Aorta (tissue), 5 donors: ENCODE measurements around the gene ASCL4. TPM values are rescaled to one million over a fixed set of nuclear protein-coding genes. Genes with fewer than 3 reads are reported as not detected.
A peak's percentile ranks its signal among the peaks of the same experiment; 100 is the strongest.

Experiments used
- ATAC-seq: fragments of 200-7000 bp; cut with Tn5 transposase; one replicate; pipeline ENCODE4 v1.9.1; 2022; ENCODE audit warnings: moderate library complexity; ENCODE audit not compliant: low FRiP score
- DNase-seq, 2 donors: peaks; one replicate each; pipeline ENCODE4 v3.0.0-alpha.2; 2020
- H3K27ac ChIP-seq, 2 donors: one replicate each; pipeline ENCODE4 v1.5.1; 2013; ENCODE audit warnings: low read length in 2 of 2, mild to moderate bottlenecking in 2 of 2, moderate library complexity in 2 of 2, control low read depth in 1 of 2, inconsistent platforms in 1 of 2, low read depth in 1 of 2
- H3K27me3 ChIP-seq, 2 donors: one replicate each; pipeline ENCODE4 v1.6.1; 2013; ENCODE audit warnings: control low read depth in 1 of 2, low read length in 1 of 2, mild to moderate bottlenecking in 1 of 2, moderate library complexity in 1 of 2; ENCODE audit not compliant: insufficient read depth in 2 of 2, control insufficient read depth in 1 of 2
- H3K36me3 ChIP-seq, 2 donors: one replicate each; pipeline ENCODE4 v1.6.1; 2013; ENCODE audit warnings: control low read depth in 1 of 2, low read length in 1 of 2, mild to moderate bottlenecking in 1 of 2; ENCODE audit not compliant: insufficient read depth in 2 of 2, control insufficient read depth in 1 of 2
- H3K4me1 ChIP-seq, 2 donors: one replicate each; pipeline ENCODE4 v1.6.1; 2013; ENCODE audit warnings: low read length in 2 of 2, control low read depth in 1 of 2, mild to moderate bottlenecking in 1 of 2, moderate library complexity in 1 of 2; ENCODE audit not compliant: insufficient read depth in 2 of 2, control insufficient read depth in 1 of 2
- H3K4me3 ChIP-seq, 2 donors: one replicate each; pipeline ENCODE4 v1.5.1; 2013; ENCODE audit warnings: low read length in 2 of 2, control low read depth in 1 of 2, mild to moderate bottlenecking in 1 of 2
- H3K9me3 ChIP-seq: one replicate; pipeline ENCODE4 v1.6.1; 2013; ENCODE audit warnings: mild to moderate bottlenecking, low read length; ENCODE audit not compliant: control insufficient read depth
- WGBS, 2 donors: extraction: QIAGEN DNeasy Blood & Tissue Kit; methylation state at CpG; one replicate each; pipeline ENCODE4 v1.1.7; 2013; 5-methylcytosine and 5-hydroxymethylcytosine counted together
- intact Hi-C, 2 donors: fragments of 100-400 bp; cut with DNase I; formaldehyde crosslinking; loops; one replicate each; pipeline versions ENCODE4 v1.14.2 to v1.15.0; 2022
- polyA plus RNA-seq, 2 donors: library from polyadenylated mRNA; stranded (reverse); fragments of 200-250 nt; gene quantifications; one replicate each; pipeline ENCODE4 v1.2.3, GENCODE V29; 2013
- total RNA-seq, 2 donors: library from RNA; stranded (reverse); fragmentation: NEBNext Ultra II Directional; extraction: Animal tissue kit (Norgen Biotek cat#: 25700); gene quantifications; one replicate each; pipeline ENCODE4 v1.2.1, GENCODE V29; 2021
- donor health status: healthy with polysubstance abuse.
- donor health status: Bipolar disorder and iron deficiency.
- donor health status: DM: no; HTN: no; CAD: no.
- donor health status: DM: no; HTN: no; CAD: no.
- donor health status: DM: yes; HTN: yes; CAD: no.

The ASCL4 gene
- total and polyA plus RNA-seq, 4 donors: not detected

DNA sequence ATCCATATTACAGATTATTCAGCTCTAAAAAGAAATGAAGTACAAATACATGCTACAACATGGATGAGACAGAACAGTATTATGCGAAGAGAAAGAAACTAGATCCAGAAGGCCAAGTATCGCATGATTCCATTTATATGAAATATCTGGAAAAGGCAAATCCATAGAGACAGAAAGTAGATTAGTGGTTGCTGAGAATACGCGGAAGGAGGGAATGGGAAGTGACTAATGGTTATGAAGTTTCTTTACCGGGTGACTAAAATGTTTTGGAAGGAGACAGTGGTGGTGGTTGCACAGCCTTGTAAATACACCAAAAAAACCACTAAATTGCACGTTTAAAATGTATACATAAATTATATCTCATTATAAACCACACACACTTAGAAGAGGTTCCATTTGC lies 26.0 kb upstream of the ASCL4 start:
- WGBS, 2 donors: 59 to 69% methylated on average over 6 of the region's 6 CpGs
- intact Hi-C loops: no loop called here

DNA sequence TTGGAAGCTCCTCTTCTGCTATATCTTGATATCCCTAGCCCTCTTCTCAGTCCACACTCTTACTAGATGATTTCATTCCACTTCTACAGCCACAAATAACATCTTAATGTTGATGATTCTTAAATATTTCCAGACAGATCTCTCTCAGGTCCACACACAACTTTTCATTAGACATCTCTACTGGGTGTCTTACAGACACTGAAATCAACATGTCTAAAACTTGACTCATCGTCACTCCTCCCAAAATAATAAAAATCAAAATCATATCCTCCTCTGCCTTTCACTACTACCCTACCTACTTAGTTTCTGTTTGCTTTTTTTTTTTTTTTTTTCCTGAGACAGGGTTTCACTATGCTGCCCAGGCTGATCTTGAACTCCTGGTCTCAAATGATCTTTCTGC lies 25.4 kb upstream of the ASCL4 start:
- no peaks in the 10 kb centered on the region for H3K9me3 ChIP-seq
- WGBS, 2 donors: 76 to 97% methylated on average over 1 of the region's 1 CpG
- H3K36me3 ChIP-seq: peaks cover 4 to 11% of the 10 kb centered on the region in 2 donors
- H3K4me3 ChIP-seq: no peak overlapping the region
- no peaks in the 10 kb centered on the region for H3K27me3 ChIP-seq
- no peak for ATAC-seq
- no peak for DNase-seq
- H3K4me1 ChIP-seq: peaks cover 2 to 6% of the 10 kb centered on the region in 2 donors
- intact Hi-C loops: no loop called here
- no peak overlapping the region for H3K27ac ChIP-seq

More for the DNA sequence above, 26.0 kb upstream of the ASCL4 start:
- Histone ChIP-seq H3K27ac (no peak overlapping the region), H3K36me3 (peaks cover 4 to 11% of the 10 kb centered on the region in 2 donors), H3K4me3 (no peak overlapping the region), H3K27me3 (no peaks in the 10 kb centered on the region), H3K9me3 (no peaks in the 10 kb centered on the region), H3K4me1 (peaks cover 2 to 6% of the 10 kb centered on the region in 2 donors)
- ATAC-seq: no peak
- DNase-seq: no peak

DNA sequence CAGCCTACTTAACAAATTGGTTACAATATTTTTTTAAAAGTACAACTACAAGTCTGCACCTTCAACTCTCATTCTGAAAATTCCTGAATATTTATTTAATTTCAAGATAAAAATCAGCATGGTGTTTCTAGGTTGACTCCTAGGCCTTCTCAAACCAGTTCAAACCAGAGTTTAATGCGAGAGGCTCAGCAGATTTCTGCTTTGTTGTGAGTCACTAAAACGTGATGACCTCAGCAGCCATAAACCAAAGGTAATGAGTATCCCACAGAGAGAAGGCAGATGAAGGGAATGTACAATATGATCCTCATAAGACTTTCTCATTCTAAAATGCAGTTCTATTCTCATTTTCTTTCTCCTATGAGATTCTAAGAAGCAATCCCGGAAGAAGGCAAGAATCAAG lies 15.1 kb upstream of the ASCL4 start:
- ATAC-seq (no peak), DNase-seq (no peak)
- peaks cover 3% of the 10 kb centered on the region in 2 donors for H3K4me1 ChIP-seq
- no peaks in the 10 kb centered on the region for H3K27me3 ChIP-seq
- no peaks in the 10 kb centered on the region for H3K9me3 ChIP-seq
- WGBS, 2 donors: 34 to 40% methylated on average over 3 of the region's 3 CpGs
- H3K36me3 ChIP-seq: peaks cover 0 to 2% of the 10 kb centered on the region in 2 donors
- no peak overlapping the region for H3K27ac ChIP-seq
- H3K4me3 ChIP-seq: peak overlapping the region in 1 of 2 donors; percentile 93
- intact Hi-C loops: loop anchor here in 1 of 2 donors (5.0 kb wide), 1 partner anchor 72 kb away; the partner anchor contains the start of gene PWP1

DNA sequence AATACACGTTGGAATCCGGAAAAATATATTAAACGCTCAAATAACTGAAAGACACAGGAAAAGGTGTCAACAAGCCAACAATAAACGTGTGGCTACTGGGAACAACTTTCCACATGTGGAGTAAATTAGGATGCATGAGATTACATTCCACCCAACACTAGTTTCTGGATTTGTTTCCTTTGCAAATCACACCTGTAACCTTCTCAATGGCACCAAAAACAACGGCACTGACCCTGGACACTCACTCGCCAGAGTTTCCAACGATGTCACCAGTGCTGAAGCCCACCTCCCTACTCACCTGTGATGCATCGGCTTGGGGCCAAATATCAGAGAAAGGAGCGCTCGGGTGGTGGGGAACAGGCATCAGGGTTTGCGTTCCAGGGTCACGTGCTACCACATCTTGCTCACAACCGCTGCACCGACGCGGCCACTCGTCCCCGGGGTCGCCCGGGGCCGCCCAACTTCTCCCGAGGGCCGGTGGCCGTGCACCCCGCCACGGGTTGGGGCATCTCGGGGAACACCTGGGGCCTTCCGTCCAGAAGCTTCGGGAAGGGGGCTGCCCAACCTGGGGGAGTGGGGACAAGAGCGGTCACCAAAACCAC lies 14.2 kb upstream of the ASCL4 start:
- intact Hi-C loops: loop anchor here in 1 of 2 donors (2.0 to 5.0 kb wide), 3 partner anchors 76 to 757 kb away; partner anchors contain the start of genes FICD and PWP1
- WGBS, 2 donors: 1 to 2% methylated on average over 28 to 30 of the region's 30 CpGs

DNA sequence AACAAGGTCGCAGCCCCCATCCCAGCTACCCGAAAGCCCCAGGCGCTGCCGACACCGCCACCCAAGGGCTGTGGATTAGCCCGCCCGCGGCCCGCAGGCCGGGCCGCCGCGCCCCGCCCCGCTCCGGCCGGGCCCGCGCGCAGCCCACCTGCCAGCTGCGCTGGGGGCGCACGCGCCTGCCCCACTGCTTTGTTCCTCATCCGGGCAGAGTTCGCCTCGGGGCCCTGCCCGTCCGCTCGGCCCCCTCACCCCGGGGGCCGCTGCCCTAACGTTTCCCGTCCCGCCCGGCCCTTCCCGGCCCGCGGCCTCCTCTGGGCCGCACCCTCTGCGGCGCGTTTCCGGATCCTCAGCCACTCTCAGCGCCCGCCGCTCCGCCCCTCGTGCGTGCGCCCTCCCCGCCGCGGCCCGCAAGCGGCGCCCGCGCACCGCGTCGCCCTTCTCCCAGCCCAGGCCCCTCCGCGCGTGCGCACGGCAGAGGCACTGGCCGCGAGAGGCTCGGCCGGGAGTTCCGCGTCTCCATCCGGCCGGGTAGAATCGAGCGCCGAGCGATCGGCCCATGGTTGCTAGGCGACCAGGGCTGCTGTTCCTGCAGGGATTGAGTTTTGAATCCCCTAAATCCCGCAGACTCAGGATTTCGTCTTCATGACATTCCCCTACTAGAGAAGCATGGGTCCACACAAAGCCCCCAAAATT lies 13.5 kb upstream of the ASCL4 start, which contains the start of gene PRDM4:
Gene PRDM4, minus strand, starts transcription at position 329 of the 693 bp plus-strand sequence. CDS start 622 bp downstream, outside the sequence.
- Histone ChIP-seq H3K4me3 (peak within 1 kb of the TSS; percentile 84 to 93), H3K27ac (peak within 1 kb of the TSS in 1 of 2 donors; percentile 34)

More for the DNA sequence above, 14.2 kb upstream of the ASCL4 start:
- ATAC-seq: no peak
- Histone ChIP-seq H3K27me3 (no peaks in the 10 kb centered on the region), H3K4me1 (peaks cover 3% of the 10 kb centered on the region in 2 donors), H3K27ac (peak overlapping the region in 1 of 2 donors; percentile 2), H3K9me3 (no peaks in the 10 kb centered on the region), H3K36me3 (peaks cover 0 to 2% of the 10 kb centered on the region in 2 donors), H3K4me3 (peak overlapping the region; percentile 84 to 93)
- DNase-seq: peak; percentile 55 to 79

DNA sequence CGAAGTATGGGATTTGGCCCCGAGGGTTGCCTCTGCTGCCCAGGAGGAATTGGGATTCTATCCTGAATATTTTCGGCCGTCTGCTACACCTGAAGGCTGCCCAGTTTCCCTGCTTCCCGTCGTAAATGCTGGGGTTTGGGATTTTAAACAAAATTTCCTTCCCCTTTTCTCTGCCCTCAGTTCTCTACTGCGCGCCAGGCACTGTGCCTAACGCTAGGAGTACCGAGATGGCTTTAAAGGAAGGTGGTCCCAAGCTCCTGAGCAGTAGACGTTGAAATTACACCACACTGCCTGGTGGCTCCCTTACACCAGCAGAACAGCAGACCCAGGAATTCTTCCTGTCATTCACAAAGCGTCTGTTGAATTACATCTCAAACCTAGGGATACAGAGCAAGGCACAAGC lies 13.0 kb upstream of the ASCL4 start:
- ATAC-seq (no peak), DNase-seq (no peak)
- WGBS, 2 donors: 0 to 1% methylated on average over 12 of the region's 12 CpGs
- Histone ChIP-seq H3K4me1 (peaks cover 3% of the 10 kb centered on the region in 2 donors), H3K4me3 (peak overlapping the region; percentile 53 to 67), H3K27ac (peak overlapping the region in 1 of 2 donors; percentile 34), H3K27me3 (no peaks in the 10 kb centered on the region), H3K9me3 (no peaks in the 10 kb centered on the region), H3K36me3 (peaks cover 0 to 2% of the 10 kb centered on the region in 2 donors)
- intact Hi-C loops: loop anchor here in 1 of 2 donors (2.0 to 5.0 kb wide), 3 partner anchors 77 to 756 kb away; partner anchors contain the start of genes FICD and PWP1

More for the DNA sequence above, 13.5 kb upstream of the ASCL4 start, which contains the start of gene PRDM4:
- H3K27me3 ChIP-seq: no peaks in the 10 kb centered on the region
- H3K4me1 ChIP-seq: peaks cover 3% of the 10 kb centered on the region in 2 donors
- 0% methylated on average over 50 to 83 of the region's 83 CpGs for WGBS, 2 donors
- peak; percentile 96 to 97 for DNase-seq
- intact Hi-C loops: loop anchor here in 1 of 2 donors (2.0 to 5.0 kb wide), 3 partner anchors 76 to 756 kb away; partner anchors contain the start of genes FICD and PWP1
- peaks cover 0 to 2% of the 10 kb centered on the region in 2 donors for H3K36me3 ChIP-seq
- no peaks in the 10 kb centered on the region for H3K9me3 ChIP-seq
- peak; percentile 99 for ATAC-seq

DNA sequence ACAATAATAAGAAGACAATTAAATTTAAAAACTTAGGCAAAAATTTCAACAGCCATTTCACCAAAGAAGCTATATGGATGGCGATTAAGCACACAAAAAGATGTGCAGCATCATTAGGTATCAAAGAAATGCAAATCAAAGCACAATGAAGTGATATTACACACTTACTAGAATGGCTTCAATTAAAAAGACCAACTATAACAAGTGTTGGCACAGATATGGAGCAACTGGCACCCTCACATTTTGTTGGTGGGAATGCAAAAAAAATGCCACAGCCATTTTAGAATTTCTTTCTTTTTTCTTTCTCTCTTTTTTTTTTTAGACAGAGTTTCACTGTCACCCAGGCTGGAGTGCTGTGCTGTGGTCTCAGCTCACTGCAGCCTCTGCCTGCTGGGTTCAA lies 11.6 kb upstream of the ASCL4 start:
- intact Hi-C loops: loop anchor here in 1 of 2 donors (5.0 kb wide), 2 partner anchors 119 to 754 kb away; partner anchors contain the start of gene FICD
- H3K36me3 ChIP-seq: no peaks in the 10 kb centered on the region

DNA sequence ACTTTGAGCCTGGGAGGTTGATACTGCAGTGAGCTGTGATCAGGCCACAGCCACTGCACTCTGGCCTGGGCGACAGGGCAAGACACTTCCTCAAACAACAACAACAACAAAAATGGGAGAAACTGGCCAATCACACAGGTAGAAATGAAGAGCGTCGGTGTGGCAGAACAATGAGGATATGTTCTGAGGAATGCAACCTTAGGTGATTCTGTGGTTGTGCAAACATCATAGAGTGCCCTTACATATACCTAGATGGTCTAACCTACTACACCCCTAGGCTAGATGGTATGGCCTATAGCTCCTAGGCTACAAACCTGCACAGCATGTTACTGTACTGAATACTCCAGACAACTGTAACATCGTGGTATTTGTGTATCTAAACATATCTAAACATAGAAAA lies 9.9 kb upstream of the ASCL4 start:
- H3K4me1 ChIP-seq: no peaks in the 10 kb centered on the region

More for the DNA sequence above, 11.6 kb upstream of the ASCL4 start:
- peaks cover 3% of the 10 kb centered on the region in 2 donors for H3K4me1 ChIP-seq
- no peaks in the 10 kb centered on the region for H3K27me3 ChIP-seq
- WGBS, 2 donors: 81 to 82% methylated on average over 1 of the region's 1 CpG
- no peaks in the 10 kb centered on the region for H3K9me3 ChIP-seq
- ATAC-seq (no peak), DNase-seq (no peak)
- no peak overlapping the region for H3K27ac ChIP-seq
- H3K4me3 ChIP-seq: no peak overlapping the region

More for the DNA sequence above, 9.9 kb upstream of the ASCL4 start:
- H3K9me3 ChIP-seq: no peaks in the 10 kb centered on the region
- no peaks in the 10 kb centered on the region for H3K27me3 ChIP-seq
- no peak for ATAC-seq
- no peak overlapping the region for H3K27ac ChIP-seq
- WGBS, 2 donors: 70 to 72% methylated on average over 4 of the region's 4 CpGs
- H3K4me3 ChIP-seq: no peak overlapping the region
- DNase-seq: no peak
- no peaks in the 10 kb centered on the region for H3K36me3 ChIP-seq
- intact Hi-C loops: loop anchor here in 1 of 2 donors (5.0 kb wide), 2 partner anchors 118 to 753 kb away; partner anchors contain the start of gene FICD
